ENCODE measurements around the gene PEAK1. TPM values are rescaled to one million over a fixed set of nuclear protein-coding genes. Genes with fewer than 3 reads are reported as not detected.

Gene PEAK1
- total RNA-seq, 2 experiments from 2014 or later, result 34.0 to 38.1 TPM

DNA sequence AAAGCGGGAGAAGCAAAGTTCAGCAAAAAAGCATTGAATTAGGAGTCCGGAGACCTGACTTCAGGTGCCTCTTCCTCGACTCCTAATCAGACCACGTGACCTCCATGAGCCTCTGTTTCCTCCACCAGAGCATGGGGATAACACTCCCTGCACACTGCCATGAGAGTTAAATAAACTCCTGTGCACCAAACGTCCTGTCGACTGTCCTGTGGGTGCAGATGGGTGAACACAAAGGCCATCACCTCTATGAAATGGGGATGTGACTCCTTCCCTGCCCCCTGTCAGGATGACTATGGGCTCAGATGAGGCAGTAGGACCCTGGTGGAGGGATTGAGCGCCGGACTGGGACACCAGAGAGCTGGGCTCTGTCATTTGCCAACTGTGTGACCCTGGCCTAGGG, 335.5 kb downstream of the PEAK1 start:
- Mint-ChIP-seq H3K27me3 (peaks cover 6% of the 10 kb centered on the region), H3K36me3 (no peaks in the 10 kb centered on the region), H3K4me3 (no peak overlapping the region), H3K4me1 (peaks cover 13% of the 10 kb centered on the region), H3K9me3 (no peaks in the 10 kb centered on the region), H3K27ac (no peak overlapping the region)
- DNase-seq (no peak), ATAC-seq (ENCODE audit: low read depth) (no peak)
- POLR2A ChIA-PET, result no interaction called here

DNA sequence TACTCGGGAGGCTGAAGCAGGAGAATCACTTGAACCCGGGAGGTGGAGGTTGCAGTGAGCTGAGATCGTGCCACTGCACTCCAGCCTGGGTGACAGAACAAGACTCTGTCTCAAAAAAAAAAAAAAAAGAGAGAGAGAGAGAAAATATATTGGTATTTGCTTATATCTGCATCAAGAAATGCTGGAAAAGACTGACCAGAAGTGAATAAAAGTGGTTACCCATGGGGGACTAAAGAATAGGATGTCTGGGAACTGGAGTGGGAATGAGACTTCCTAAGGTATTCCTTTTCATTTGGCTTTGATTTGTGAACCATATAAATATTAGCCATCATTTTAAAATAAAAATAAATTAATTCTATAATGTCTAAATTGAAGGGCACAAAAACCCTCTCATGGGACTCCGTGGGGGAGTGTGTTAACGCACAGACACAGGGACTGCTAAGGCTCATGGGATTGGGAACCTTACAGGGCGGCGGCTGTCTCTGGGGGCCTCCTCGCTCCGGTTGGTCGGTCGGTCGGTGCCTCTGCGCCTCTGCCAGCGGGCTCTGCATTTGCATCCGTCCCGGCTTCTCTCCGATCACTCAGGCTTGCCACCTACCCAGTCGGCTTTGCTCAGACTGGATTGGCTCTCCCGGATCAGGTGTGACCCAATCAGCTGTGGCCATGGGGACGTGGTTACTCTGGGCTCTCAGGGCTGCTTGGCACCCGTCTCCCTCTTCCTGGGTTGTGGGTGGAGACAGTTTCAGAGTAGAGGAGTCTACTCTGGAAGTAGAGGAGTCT, 336.3 kb downstream of the PEAK1 start:
- POLR2A ChIA-PET, result no interaction called here
- DNase-seq (peak; percentile 44), ATAC-seq (ENCODE audit: low read depth) (peak; percentile 91)
- H3K4me1 Mint-ChIP-seq, result peaks cover 13% of the 10 kb centered on the region
- no peaks in the 10 kb centered on the region for H3K36me3 Mint-ChIP-seq
- peak overlapping the region; percentile 66 for H3K4me3 Mint-ChIP-seq
- no peak overlapping the region for H3K27ac Mint-ChIP-seq
- H3K27me3 Mint-ChIP-seq, result peaks cover 6% of the 10 kb centered on the region
- H3K9me3 Mint-ChIP-seq, result no peaks in the 10 kb centered on the region

DNA sequence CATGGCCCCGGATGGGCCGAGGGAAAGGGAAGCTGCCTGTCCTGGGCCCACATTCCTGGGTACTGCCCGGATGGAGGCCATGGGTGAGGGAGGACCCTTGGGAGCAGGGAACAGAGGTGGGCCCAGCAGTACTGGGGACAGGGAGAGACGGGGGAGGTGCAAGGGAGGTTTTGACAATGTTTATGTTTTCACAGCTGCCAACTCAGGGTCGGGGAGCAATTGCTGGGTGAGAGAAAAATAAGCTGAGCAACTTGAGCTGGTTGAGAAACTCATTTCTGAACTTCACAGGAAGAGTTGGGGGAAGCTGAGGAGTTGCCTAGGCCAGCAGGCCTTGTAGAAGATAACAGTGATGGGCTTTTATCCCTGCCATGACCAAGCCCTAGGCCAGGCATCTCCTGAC, 337.9 kb downstream of the PEAK1 start:
- Mint-ChIP-seq H3K4me3 (no peak overlapping the region), H3K4me1 (peaks cover 13% of the 10 kb centered on the region), H3K9me3 (no peaks in the 10 kb centered on the region), H3K36me3 (no peaks in the 10 kb centered on the region), H3K27me3 (peaks cover 6% of the 10 kb centered on the region), H3K27ac (no peak overlapping the region)
- ATAC-seq (ENCODE audit: low read depth), result no peak
- POLR2A ChIA-PET, result no interaction called here
- no peak for DNase-seq

DNA sequence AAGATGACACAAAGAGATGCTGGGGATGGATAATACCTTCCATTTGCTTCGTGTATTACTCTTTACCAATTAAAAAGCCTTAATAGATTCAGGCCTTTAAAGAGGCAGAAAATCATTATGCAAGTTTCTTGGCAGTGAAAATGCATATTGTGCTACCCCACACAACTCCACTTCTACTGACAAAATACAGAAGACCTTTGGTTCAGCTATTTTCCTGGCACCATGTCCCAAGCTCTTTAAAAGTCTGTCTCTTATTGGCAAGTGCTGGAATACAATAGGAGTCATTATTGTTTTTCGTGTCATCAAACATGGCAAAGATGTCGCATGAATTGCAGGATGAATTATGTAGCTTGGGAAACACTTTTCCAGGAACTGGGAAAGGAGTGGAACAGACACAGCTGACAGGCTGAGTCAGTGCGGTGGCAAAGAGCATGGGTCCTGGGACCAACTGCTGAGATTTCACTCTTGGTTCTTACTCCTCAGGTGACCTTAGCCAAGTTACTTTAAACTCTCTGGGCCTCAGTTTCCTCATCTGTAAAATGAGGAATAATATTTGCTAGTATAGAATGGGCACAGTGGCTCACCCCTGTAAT, 343.5 kb downstream of the PEAK1 start:
- Mint-ChIP-seq H3K27me3 (peaks cover 4% of the 10 kb centered on the region), H3K9me3 (no peaks in the 10 kb centered on the region), H3K36me3 (no peaks in the 10 kb centered on the region), H3K27ac (no peak overlapping the region), H3K4me3 (no peak overlapping the region), H3K4me1 (peaks cover under 1% of the 10 kb centered on the region)
- POLR2A ChIA-PET, result no interaction called here
- ATAC-seq (ENCODE audit: low read depth) (no peak), DNase-seq (no peak)

DNA sequence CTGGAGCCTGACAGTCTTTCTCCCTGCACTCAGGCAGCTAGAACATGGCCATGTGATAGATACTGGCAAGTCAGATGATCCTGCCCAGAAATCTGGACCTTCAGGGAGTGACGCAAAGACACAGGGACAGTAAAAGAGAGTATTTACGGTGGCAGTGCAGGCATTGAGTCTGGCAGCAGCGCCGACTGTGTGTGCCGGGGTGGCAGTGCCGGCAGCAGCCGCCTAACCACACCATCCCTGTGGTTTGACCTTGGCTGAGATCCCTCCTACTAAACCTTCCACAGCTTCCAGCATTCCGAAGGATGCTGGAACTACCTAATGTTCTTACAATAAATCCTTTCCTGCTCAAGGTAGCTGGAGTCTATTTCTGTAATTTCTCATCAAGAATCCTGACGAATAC, 344.4 kb downstream of the PEAK1 start:
- DNase-seq (no peak), ATAC-seq (ENCODE audit: low read depth) (no peak)
- Mint-ChIP-seq H3K9me3 (no peaks in the 10 kb centered on the region), H3K27ac (no peak overlapping the region), H3K4me3 (no peak overlapping the region), H3K36me3 (no peaks in the 10 kb centered on the region), H3K27me3 (peaks cover 4% of the 10 kb centered on the region), H3K4me1 (peaks cover 4% of the 10 kb centered on the region)
- POLR2A ChIA-PET, result no interaction called here

DNA sequence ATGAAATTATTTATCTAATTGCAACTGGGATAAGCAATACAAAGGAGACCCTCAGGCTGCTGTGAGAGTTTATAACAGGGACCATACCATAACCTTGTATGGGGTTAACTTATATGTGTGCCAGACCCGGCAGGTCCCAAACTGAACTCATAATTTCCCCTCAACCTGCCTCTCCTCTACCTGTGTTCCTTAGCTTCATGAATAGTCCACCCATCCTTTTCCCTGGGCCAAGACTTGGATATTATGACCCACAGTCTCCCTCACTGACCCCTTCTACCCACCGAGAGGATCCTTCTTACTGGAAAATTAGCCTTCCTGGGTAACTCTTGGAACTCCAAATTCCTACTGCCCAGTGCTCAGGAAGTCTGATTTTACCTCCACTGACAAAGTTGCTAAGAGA, 345.6 kb downstream of the PEAK1 start:
- ATAC-seq (ENCODE audit: low read depth) (no peak), DNase-seq (no peak)
- peaks cover 4% of the 10 kb centered on the region for H3K27me3 Mint-ChIP-seq
- POLR2A ChIA-PET, result interaction anchor here (0.7 kb wide), 1 partner anchor 18 kb away, joined by 3 read pairs; no protein-coding TSS in a partner anchor
- H3K27ac Mint-ChIP-seq, result no peak overlapping the region
- no peak overlapping the region for H3K4me3 Mint-ChIP-seq
- peaks cover 9% of the 10 kb centered on the region for H3K4me1 Mint-ChIP-seq
- no peaks in the 10 kb centered on the region for H3K36me3 Mint-ChIP-seq
- H3K9me3 Mint-ChIP-seq, result no peaks in the 10 kb centered on the region

DNA sequence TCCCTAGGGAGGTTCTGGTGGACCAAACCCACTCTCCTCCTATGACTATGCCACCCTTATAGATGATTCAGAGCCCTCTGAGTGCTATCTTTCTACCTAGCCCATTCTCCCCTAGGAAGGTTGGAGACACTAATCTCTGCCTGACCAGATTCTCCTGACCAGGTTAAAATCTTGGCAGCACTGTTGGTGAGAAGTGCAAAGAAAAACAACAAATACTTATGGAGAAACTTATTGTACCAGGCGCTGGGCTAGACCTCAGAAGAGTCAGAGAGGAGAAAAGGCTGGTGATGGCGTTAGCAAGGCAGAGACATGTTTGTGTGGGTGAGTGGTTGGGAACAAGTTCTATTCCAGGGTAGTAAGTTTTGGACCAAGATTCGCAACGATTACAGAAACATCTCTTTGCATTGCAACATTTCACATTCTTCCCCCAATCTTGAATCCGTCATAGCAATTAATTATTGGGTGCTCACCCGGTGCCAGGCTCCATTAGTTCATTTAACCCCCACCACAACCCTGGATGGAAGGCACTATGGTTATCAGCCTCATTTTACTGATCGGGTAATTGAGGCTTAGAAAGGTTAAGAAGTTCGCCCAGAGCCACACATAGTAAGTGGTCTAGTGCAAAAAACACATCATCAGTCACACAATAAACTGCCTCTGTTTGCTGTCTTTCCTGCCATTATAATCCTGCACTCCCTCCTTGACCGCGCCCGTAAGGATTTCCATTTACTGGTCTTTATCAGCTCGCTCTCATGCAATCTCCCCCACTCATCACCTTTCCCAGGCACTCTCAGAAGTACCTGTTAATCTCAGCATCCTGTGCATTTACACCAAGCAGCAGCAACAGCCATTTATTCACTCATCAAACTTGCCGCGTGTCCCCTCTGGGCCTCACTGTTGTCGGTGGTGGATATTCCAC, 348.3 kb downstream of the PEAK1 start:
- Mint-ChIP-seq H3K4me1 (peaks cover 15% of the 10 kb centered on the region), H3K4me3 (peak overlapping the region; percentile 77), H3K27ac (peak overlapping the region; percentile 34), H3K9me3 (no peaks in the 10 kb centered on the region), H3K36me3 (peaks cover 4% of the 10 kb centered on the region), H3K27me3 (peaks cover 4% of the 10 kb centered on the region)
- ATAC-seq (ENCODE audit: low read depth) (no peak), DNase-seq (no peak)
- POLR2A ChIA-PET, result no interaction called here

DNA sequence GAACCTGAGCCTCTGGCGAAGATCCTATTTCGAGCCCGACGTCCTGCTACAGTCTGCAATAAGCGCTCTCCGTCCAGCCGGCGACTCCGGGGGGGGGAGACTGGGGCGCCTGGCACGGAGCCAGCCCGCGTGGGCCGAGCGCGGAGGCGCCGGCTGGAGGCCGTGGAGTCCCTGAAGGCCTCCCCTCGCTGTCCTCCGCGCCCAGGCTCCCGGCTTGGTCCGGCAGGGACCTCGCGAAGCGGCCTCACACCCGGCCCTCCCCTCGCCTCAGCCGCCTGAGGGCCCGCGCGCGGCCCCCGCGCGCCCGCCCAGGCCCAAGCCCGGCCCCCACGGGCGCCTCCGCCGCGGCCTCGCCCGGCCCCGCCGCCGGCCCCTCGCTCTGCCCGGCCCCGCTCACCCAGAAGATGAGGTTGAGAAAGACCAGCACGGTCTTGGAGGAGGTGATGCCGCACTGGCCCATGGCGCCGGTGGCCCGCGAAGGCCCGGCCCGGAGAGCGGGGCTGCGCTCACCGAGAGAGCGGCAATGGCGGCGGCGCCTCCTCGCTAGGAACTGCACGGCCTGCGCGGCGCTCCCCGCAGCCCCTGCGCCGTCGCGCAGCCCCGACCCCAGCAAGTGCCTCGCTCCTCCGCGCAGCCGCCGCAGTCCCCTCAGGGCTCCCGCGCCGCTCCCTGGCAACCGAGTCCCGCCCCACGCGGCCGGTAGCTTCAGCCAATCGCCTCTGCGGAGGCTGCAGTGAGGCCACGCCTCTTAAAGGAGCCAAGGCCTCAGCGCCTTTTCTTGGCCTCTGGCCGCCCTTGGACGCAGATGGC, 349.2 kb downstream of the PEAK1 start, which contains the start of gene TSPAN3:
Gene TSPAN3, minus strand, starts transcription at position 615 of the 810 bp plus-strand sequence. Its CDS starts 155 bp downstream, at position 460.
- Mint-ChIP-seq H3K4me3 (peak within 1 kb of the TSS; percentile 77), H3K27ac (peak within 1 kb of the TSS; percentile 34), H3K4me1 (peaks cover 15% of the 10 kb centered on the region), H3K27me3 (peaks cover 4% of the 10 kb centered on the region), H3K36me3 (peaks cover 4% of the 10 kb centered on the region), H3K9me3 (no peaks in the 10 kb centered on the region)
- ATAC-seq (ENCODE audit: low read depth) (peak; percentile 98), DNase-seq (peak; percentile 92)
- POLR2A ChIA-PET, result no interaction called here

DNA sequence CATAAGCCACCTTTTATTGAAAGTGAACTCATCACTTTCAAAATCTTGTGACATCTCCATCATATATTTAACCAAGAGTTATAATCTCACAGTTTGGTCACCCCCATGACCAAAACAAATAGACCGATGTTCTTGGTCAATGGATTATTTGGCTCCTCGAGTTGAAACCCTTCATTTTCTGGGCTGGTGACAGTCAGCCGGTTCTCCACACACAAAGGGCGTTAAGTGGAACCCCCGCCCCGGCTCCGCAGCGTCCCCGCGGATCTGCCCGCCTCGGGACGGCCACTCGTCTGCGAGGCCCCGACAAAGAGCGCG, 349.8 kb downstream of the PEAK1 start:
- DNase-seq, result no peak

DNA sequence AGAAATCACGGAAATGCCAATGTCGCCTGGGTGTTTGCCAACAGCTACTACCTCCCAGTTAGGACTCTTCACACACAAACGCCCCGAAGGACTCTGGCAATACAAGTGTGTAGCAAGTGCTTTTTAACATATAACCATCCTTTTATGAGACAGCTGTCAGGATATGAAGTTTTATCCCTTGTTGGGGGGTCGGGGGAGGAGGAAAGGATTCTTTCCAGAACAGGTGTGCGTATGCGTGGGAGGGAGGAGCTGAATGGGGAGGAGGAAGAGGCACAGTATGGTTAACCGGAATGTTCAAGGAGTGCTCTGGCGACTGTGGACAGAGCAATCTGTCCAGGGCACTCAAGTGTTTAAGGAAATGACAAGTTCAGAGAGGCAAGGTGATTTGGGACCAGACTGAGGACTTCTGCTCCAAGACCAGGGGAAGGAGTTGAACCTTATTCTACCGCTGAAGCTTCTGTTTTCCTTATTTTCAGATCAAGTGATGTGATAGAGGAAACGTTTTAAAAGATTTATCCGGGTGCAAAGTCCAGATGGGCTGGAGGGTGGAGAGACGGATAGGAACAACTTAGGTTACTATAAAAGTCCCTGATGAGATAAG, 350.3 kb downstream of the PEAK1 start:
- POLR2A ChIA-PET, result no interaction called here
- ATAC-seq (ENCODE audit: low read depth), result no peak

More for the DNA sequence above, 349.8 kb downstream of the PEAK1 start:
- Mint-ChIP-seq H3K4me3 (peak overlapping the region; percentile 76), H3K9me3 (no peaks in the 10 kb centered on the region), H3K4me1 (peaks cover 15% of the 10 kb centered on the region), H3K27ac (peak overlapping the region; percentile 30), H3K27me3 (peaks cover 2% of the 10 kb centered on the region), H3K36me3 (peaks cover 4% of the 10 kb centered on the region)
- POLR2A ChIA-PET, result no interaction called here
- ATAC-seq (ENCODE audit: low read depth), result no peak

DNA sequence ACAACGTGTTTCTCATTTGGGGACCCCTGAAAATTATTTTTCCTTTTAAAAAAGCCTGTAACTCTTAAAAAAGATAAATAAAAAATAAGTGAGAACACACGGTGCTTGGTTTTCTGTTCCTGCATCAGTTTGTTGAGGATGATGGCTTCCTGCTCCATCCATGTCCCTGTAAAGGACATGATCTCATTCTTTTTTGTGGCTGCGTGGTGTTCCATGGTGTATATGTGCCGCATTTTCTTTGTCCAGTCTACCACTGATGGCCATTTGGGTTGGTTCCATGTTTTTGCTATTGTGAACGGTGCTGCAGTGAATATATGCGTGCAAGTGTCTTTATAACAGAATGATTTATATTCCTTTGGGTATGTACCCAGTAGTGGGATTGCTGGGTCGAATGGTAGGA, 351.3 kb downstream of the PEAK1 start:
- Mint-ChIP-seq H3K27me3 (no peaks in the 10 kb centered on the region), H3K4me3 (no peak overlapping the region), H3K9me3 (no peaks in the 10 kb centered on the region), H3K36me3 (peaks cover 4% of the 10 kb centered on the region), H3K27ac (no peak overlapping the region), H3K4me1 (peaks cover 17% of the 10 kb centered on the region)
- DNase-seq, result no peak
- POLR2A ChIA-PET, result no interaction called here
- no peak for ATAC-seq (ENCODE audit: low read depth)

More for the DNA sequence above, 350.3 kb downstream of the PEAK1 start:
- Mint-ChIP-seq H3K4me1 (peaks cover 17% of the 10 kb centered on the region), H3K9me3 (no peaks in the 10 kb centered on the region), H3K27me3 (no peaks in the 10 kb centered on the region), H3K36me3 (peaks cover 4% of the 10 kb centered on the region), H3K4me3 (peak overlapping the region; percentile 76), H3K27ac (peak overlapping the region; percentile 56)
- DNase-seq, result no peak

DNA sequence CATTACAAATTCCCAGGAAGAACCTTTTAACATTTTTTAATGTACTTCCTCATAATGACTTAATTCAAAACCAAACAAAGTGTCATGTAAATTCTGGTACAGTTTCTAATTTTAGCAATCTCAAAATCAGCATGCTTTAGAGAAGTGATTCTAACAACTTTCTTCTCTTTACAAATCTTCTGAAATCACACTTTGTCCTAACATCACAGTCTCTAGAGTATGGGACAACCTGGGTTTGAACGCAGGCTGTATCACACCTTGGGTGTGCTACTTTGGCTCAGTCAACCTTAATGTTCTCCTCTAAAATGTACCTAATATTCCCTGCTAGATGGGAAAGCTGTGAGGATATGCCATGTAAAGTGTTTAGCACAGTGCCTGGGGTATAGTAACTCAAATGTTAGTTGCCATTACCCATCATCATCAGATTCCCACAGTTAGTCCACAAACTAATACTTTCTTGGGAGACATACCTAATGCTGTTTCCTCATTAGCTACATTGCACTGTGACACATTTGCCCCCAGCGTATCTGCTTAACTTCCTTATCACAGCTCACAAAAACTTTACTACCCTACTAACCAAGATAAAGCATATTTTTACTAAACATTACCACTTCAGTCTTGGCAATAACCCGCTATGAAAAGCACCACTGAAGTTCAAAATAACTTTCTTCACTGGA, 352.1 kb downstream of the PEAK1 start:
- Mint-ChIP-seq H3K4me3 (no peak overlapping the region), H3K9me3 (no peaks in the 10 kb centered on the region), H3K36me3 (peaks cover 4% of the 10 kb centered on the region), H3K4me1 (peaks cover 17% of the 10 kb centered on the region), H3K27me3 (no peaks in the 10 kb centered on the region), H3K27ac (no peak overlapping the region)
- no peak for ATAC-seq (ENCODE audit: low read depth)
- DNase-seq, result no peak
- POLR2A ChIA-PET, result no interaction called here

All from activated naive CD8-positive, alpha-beta T cell treated with anti-CD3 and anti-CD28 coated beads, Interleukin-2, amount 10 ng/mL, durations not matched to agents 7 days and 5 days (primary cell).